HG02970 (cell line): ENCODE results near the gene MACROD2.

Experiments
- ATAC-seq: cut with Tn5 transposase; IDR thresholded peaks from one replicate; pipeline ENCODE4 v1.9.1; 2021; ENCODE audit warnings: mild to moderate bottlenecking, moderate library complexity, moderate number of reproducible peaks; ENCODE audit not compliant: unreplicated experiment, low FRiP score

Gene MACROD2

GRCh38 chr20:15911581-15911980, 1916.3 kb downstream of the MACROD2 start:
- no peak for ATAC-seq

DNA sequence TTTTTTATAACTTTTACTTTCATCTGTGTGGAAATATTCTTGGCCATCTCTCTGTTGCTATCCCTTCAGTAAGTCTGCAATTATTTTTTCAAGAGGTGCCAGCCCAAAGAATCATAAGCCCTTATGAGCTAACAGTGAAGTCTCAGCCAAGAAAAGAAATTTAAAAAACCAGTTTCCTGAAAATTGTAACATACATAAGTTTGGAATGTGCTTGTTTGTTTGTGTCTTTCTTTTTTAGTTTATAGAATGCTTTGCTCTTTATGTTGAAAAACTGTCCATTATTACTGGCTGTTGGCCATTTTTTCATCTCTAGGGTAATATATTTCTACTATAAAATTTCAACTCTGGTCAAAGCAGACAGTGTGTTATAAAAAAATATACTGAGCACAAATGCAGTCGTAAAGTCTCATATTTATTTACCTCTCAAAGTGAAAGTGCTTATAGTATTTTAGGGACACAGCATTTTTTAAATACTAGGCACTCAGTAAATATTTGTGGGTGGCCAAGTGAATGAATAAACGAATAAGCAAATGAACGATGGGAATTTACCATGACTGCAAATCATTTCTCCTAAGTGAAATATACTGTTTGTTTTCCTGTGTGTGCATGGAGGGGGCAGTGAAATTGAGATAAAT, 1918.2 kb downstream of the MACROD2 start:
- no peak for ATAC-seq

GRCh38 chr20:15916623-15917022, 1921.3 kb downstream of the MACROD2 start:
- ATAC-seq, result no peak

DNA sequence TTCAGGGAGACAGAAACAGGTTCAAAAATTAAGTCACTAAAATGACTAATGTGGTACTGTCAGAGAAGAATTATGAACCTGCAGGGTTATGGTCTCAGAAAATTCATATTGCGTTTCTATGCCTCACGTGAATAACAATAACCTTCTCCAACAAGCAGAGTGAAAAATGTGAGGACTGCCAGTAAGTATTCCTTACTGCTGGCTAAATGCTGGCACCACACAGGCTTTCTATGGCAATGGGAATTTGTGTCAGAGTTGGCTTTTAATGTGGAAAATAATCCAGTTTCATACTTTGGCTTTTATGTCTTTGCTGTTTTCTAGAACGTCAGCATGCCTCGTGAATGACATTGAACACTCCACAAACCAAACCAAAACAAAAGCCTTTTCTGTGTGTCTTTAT, 1922.0 kb downstream of the MACROD2 start:
- ATAC-seq, result no peak

- ATAC-seq, result no peak
Measured at GRCh38 chr20:15918631-15919030, 1923.3 kb downstream of the MACROD2 start.

DNA sequence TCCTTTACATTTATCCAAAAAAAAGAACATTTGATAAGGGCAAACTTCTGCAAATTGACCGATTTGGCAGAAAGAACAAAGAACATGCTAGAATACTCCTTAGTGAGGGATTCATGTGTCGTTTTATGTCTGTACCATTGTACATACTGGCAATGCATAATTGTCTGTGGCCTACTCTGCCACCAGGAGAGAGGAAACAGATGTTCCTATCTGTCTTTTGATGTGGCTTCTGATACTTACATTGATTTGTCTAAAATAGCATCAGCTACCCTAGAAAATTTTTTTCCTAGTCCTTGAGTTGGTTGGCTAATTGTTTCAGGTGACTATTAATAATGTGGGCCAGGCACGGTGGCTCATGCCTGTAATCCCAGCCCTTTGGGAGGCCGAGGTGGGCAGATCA, 1923.8 kb downstream of the MACROD2 start:
- ATAC-seq, result no peak

DNA sequence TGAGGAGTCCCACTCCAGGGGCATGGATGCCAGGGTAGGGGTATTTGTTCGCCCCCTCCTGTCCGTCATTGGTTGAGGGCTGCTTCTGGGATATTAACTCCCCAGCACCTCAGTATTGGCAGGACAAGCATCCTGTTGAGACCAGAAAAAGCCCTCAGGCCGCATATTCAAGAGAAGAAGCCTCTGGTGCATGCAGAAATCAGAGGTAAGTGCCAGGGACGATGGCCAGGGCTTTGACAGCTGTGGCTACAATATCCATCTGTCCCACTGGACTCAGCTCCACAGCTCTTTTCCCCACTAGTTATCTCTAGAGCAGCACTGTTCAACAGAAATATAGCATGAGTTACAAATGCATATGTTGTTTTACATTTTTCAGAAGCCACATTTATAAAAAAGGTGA, 1926.6 kb downstream of the MACROD2 start:
- ATAC-seq, result no peak

GRCh38 chr20:15922556-15922955, 1927.2 kb downstream of the MACROD2 start:
- no peak for ATAC-seq

- no peak for ATAC-seq
Measured at GRCh38 chr20:15923030-15923776, 1927.9 kb downstream of the MACROD2 start.

DNA sequence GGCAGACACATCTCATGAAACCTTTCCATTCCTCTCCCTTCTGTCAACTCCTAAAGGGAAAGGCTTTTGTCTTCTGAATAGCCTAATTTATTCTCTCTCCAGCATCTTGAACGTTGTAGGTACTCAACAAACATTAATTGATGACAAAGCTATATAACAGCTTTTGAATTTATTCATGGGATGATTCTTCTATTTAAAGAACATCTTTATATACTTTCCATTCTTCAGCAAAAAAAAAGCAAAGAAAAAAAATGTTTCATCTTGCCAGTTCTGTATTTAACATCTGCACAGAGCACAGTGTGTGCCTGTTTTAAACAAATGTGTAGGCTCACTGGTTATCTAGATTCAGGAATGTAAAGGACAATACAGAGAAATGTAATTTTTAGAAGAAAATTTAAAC, 1929.2 kb downstream of the MACROD2 start:
- no peak for ATAC-seq

DNA sequence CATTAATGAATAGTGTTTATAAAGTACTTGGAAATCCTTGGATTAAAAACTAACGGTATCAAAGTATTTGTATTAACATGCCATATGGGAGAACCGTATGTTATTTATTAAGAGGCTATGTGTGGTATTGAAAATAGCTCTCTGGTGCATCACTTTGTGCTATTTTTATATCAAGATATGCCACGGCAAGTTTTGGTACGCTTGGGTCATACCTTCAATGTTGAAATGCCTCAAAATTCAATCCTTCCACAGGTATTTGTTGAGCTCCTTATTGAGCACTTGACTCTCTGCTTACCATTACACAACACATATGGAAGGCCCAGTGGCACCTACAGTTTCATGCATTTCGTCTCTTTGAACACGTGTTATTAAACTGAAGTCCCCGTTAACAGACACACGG, 1930.1 kb downstream of the MACROD2 start:
- ATAC-seq, result no peak

DNA sequence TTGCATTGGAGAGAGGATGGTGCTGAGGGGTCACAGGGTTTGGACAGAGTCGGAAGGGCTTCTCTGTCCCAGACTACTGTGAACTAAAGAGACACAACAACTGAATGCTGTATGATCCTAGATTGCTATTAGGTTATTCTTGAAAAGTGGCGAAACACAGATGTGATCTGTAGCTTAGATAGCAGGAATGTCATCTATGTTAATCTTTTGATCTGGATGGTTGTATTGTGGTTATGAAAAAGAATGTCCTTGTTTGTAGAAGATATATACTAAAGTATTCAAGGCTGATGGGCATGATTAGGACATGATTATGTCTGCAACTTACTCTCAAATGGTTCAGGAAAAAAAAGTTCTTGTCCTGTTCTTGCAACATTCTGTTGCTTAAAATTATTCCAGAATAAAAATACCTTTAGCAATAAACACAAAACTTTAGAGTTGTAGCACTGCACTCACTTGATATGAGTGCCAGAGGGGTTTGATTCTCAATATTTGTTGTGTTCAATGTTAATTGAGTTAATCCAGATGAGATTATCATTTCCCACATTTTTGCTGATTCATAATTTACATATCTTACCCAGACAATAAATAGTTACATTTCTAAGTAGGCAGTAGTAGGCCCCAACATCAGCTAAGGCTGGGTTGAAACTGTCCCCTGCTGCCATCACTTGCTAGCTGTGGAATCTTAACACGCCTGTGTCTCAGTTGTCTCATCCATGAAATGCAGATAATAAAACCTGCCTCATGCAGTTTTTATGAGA, 1932.8 kb downstream of the MACROD2 start:
- ATAC-seq, result no peak

DNA sequence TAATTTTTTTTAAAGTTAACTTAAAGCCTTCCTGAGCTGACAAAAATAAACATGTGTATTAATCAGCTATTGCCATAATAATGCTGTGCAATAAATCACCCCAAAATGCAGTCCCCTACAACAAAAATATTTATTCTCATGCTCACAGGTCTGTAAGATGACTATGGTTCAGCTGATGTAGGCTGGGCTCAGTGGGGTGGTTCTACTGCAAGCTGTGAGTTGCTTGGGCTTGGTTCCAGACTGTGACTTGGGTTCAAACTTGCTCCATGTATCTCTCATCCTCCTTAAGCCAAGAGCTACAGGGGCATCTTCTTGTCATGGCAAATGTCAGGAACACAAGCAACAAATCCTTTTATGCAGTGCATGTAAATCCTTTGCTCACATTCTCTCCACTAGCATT, 1933.6 kb downstream of the MACROD2 start:
- ATAC-seq, result no peak

DNA sequence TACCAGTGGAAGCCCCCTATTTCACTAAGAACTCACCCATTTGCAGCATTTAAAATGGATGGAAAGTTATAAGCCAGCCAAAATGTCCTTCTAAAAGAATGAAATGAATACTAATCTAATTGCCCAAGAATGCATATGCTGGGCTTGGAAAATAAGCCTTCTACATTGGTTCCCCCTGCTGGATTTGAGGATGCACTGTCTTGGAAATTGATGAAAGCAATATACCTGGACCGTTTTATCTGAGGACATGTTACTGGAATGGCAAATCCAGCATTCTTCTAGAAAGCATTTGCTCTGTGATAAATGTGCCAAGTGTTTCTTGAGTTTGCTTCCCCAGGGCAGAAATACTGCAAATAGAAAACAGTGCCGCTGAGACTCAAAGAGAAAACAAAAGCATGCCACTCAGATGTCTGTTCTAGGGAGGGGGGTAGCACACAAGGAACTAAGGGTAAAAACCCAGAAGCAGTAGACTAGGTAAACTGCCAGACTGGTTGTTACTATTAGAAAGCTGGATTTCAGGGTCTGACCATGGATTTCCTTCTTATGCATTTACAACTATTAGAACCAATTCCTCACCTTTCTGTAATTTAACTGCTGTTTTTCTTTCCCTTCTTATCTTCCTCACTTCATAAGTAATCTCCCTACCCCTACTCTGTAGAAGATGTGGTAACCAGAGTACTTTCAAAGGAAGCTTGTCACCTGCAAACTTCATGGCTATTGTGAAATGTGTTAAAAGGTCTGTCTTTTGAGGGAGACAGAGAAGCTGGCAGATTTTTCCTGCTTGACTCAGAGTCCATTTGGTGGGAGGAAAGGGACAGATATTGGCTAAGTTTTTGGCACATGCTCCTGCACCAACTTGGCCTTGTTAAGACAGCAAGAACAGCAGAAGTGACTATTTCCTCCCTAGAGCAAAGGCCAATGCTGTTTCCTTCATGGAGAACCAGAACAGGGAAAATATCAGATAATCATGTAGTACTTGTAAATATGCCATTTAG, 1935.3 kb downstream of the MACROD2 start:
- ATAC-seq, result no peak

DNA sequence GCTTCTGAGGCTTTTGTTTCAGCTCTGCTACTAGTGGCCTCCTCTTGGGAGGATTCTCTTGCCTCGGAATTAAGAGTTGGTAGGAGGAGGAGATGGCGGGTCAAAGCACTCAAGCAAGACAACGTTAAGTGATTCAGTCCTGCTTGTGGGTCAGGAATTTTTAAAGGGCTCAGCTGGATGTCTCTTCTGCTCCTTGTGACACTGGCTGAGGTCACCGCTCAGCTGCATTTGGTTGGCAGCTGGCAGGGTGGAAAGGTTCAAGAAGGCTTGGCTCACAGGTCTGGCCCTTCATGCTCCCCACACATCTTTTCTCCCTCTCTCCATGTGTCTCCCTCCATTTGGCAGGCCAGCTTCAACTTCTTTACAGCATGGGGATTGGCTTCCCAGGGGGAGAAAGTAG, 1936.6 kb downstream of the MACROD2 start:
- ATAC-seq, result no peak

DNA sequence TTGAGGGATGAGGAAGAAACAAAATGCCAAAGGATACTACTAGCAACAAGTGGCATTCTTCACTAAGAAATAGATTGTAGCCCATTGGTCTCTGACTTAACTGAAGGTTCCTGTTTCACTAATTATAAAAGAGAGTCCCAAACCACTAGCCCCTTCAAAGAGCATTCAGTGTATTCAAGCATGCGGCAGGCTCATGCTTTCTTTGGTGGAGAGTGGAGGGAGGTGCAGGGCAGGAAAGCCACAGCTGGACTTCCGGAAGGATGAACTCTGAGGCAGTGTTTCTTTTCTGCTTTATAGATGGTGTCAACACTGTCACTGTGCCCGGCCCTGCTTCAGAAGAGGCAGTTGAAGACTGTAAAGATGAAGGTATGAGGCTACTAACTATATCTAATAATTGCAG, 1941.9 kb downstream of the MACROD2 start:
- ATAC-seq, result no peak

- no peak for ATAC-seq
Measured at GRCh38 chr20:15938847-15939246, 1943.5 kb downstream of the MACROD2 start.

DNA sequence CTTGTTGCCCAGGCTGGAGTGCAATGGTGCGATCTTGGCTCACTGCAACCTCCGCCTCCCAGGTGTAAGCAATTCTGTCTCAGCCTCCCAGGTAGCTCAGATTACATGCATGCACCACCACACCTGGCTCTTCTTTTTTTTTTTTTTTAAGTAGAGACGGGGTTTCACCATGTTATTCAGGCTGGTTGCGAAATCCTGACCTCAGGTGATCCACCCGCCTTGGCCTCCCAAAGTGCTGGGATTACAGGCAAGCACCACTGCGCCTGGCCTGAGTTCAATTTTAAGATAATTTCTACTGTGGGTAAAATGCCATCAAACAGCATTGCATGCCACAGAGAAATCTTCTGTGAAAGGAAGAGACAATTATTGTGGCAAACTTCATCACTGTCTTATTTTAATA, 1944.8 kb downstream of the MACROD2 start:
- ATAC-seq, result no peak

GRCh38 chr20:15942130-15942529, 1946.8 kb downstream of the MACROD2 start:
- no peak for ATAC-seq

DNA sequence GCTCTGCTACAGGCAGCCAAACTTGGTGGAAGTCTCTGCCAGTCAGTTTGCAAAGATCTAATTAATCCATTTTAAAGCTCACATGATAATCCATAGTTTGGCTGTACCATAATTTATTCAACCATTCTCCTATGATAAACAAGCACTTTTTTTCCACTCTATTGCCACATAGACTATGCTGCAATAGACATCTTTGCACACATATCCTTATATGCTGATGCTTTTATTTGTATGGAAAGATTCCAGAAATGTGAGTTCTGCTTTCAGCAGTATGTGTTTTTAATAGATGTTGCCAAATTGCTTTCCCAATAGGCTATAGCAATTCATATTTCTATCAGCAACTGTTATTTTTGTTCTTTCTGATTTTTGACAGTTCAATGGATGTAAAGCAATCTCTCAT, 1950.0 kb downstream of the MACROD2 start:
- no peak for ATAC-seq
